ENCODE data around the gene ITGA5. TPM values are rescaled to one million over a fixed set of nuclear protein-coding genes. Genes with fewer than 3 reads are reported as not detected.

ITGA5 gene
- total RNA-seq, 4 donors from 2014 or later: 37.7 to 217 (median 73.0) TPM

DNA sequence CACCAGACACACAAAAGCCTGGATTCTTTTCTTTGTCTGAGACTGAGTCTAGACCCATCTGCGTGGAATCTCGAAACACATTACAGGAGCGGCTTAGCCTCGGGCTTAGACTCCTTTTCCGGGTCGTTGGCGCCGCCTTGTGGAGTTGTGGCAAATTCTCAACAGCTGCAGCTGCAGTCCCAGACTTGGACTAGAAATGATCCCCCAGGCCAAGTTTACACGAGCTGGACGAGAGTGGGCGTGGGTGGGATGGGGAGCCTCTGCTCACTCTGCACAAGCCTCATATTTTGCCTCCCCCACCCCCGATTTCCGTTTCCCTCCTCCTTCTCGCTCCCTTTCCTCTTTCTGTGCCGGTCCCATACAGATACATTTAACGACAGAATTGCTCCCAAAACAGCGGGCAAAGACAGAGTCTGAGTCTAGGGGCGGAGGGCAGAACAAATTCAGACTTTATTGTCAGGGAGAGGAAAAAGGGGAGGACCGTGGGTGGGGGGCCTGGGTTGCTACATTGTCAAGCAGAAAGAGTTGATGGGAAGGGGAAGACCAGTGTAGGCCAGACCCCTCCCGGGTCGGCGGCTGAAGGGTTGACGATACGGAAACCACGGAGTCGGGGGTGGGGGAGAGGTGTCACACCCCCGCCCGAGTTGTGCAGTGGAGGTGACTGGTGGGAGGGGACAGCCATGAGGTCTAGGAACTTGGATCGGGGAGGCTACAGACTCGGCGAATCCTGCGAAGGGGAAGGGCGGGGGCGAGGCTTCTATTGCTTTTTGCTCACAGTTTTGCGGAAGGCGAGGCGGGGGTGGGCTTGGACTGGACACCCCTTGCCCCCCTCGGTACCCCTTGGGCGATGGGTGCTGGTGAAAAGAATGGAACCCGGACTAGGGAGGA lies 50.1 kb downstream of the ITGA5 start:
- Histone ChIP-seq H3K9me3 (no peaks in the 10 kb centered on the region), H3K27me3 (no peaks in the 10 kb centered on the region), H3K27ac (peak overlapping the region; percentile 38 to 63 (median 53)), H3K4me1 (peaks cover 0 to 45% (median 20%) of the 10 kb centered on the region in 4 donors), H3K4me3 (peak overlapping the region in 2 of 4 donors; percentile 26 to 49), H3K36me3 (no peaks in the 10 kb centered on the region)
- intact Hi-C loops (cut with DNase I; ENCODE audit: low total_unique reads) (loop anchor here (10.0 kb wide), 1 partner anchor 144 kb away; no protein-coding TSS in a partner anchor), in situ Hi-C loops (cut with MboI; ENCODE audit: low pct_ligation_motif_present in 1 of 4, low pct_unique_long_range_greater_than_20kb in 1 of 4, low sequenced_read_pairs in 3 of 4) (loop anchor here in 2 of 4 donors (10.0 kb wide), 3 partner anchors 74 to 144 kb away; no protein-coding TSS in a partner anchor)
- WGBS, 2 donors (ENCODE audit: low coverage in 1 of 2): 2 to 15% methylated on average over 8 to 40 of the region's 40 CpGs
- TF ChIP-seq POLR2A (IDR thresholded peaks at IDR 0.05) (no peak), POLR2AphosphoS5 (IDR thresholded peaks at IDR 0.05) (peak in 2 of 3 donors; percentile 11 to 38), CTCF (IDR thresholded peaks at IDR 0.05) (peak; percentile 74 to 88 (median 84)), EP300 (IDR thresholded peaks at IDR 0.05; ENCODE audit: low read depth) (no peak)
- DNase-seq: peak; percentile 93

- Histone ChIP-seq H3K27me3 (no peaks in the 10 kb centered on the region), H3K4me1 (peaks cover 0 to 43% (median 20%) of the 10 kb centered on the region in 4 donors), H3K27ac (peak overlapping the region in 2 of 4 donors; percentile 38 to 49), H3K36me3 (no peaks in the 10 kb centered on the region), H3K9me3 (no peaks in the 10 kb centered on the region), H3K4me3 (peak overlapping the region in 1 of 4 donors; percentile 49)
- intact Hi-C loops (cut with DNase I; ENCODE audit: low total_unique reads) (loop anchor here (10.0 kb wide), 1 partner anchor 143 kb away; no protein-coding TSS in a partner anchor), in situ Hi-C loops (cut with MboI; ENCODE audit: low pct_ligation_motif_present in 1 of 4, low pct_unique_long_range_greater_than_20kb in 1 of 4, low sequenced_read_pairs in 3 of 4) (loop anchor here in 2 of 4 donors (10.0 kb wide), 3 partner anchors 73 to 143 kb away; no protein-coding TSS in a partner anchor)
- no peak for DNase-seq
- TF ChIP-seq POLR2AphosphoS5 (IDR thresholded peaks at IDR 0.05) (no peak), CTCF (IDR thresholded peaks at IDR 0.05) (no peak), POLR2A (IDR thresholded peaks at IDR 0.05) (no peak), EP300 (IDR thresholded peaks at IDR 0.05; ENCODE audit: low read depth) (no peak)
- 22 to 29% methylated on average over 3 to 5 of the region's 5 CpGs for WGBS, 2 donors (ENCODE audit: low coverage in 1 of 2)
Measured at GRCh38 chr12:54368025-54368708, 50.9 kb downstream of the ITGA5 start.

- TF ChIP-seq POLR2AphosphoS5 (IDR thresholded peaks at IDR 0.05) (no peak), CTCF (IDR thresholded peaks at IDR 0.05) (no peak), EP300 (IDR thresholded peaks at IDR 0.05; ENCODE audit: low read depth) (no peak), POLR2A (IDR thresholded peaks at IDR 0.05) (no peak)
- 60 to 92% methylated on average over 2 to 4 of the region's 4 CpGs for WGBS, 2 donors (ENCODE audit: low coverage in 1 of 2)
- no peaks in the 10 kb centered on the region for H3K36me3 ChIP-seq
- H3K27ac ChIP-seq: no peak within 1 kb of the TSS
- peaks cover 0 to 33% (median 12%) of the 10 kb centered on the region in 4 donors for H3K4me1 ChIP-seq
- intact Hi-C loops (cut with DNase I; ENCODE audit: low total_unique reads) (loop anchor here (5.0 to 10.0 kb wide), 2 partner anchors 72 to 140 kb away; no protein-coding TSS in a partner anchor), in situ Hi-C loops (cut with MboI; ENCODE audit: low pct_ligation_motif_present in 1 of 4, low pct_unique_long_range_greater_than_20kb in 1 of 4, low sequenced_read_pairs in 3 of 4) (loop anchor here in 2 of 4 donors (10.0 kb wide), 3 partner anchors 70 to 140 kb away; no protein-coding TSS in a partner anchor)
- no peaks in the 10 kb centered on the region for H3K9me3 ChIP-seq
- no peaks in the 10 kb centered on the region for H3K27me3 ChIP-seq
- H3K4me3 ChIP-seq: no peak within 1 kb of the TSS
- no peak for DNase-seq
Measured at GRCh38 chr12:54364413-54364812, 54.7 kb downstream of the ITGA5 start, which contains the start of gene GPR84. TSS of gene GPR84 (minus strand) at chr12:54364486. CDS start at chr12:54363851, 635 bp downstream.

All from transverse colon (tissue), 4 donors.